HL-60 (cell line): ENCODE results near the gene TXNRD3.

ENCODE experiments used
- DNase-seq, 2 experiments: peaks; one replicate each; pipeline ENCODE4 v3.0.0-alpha.2; 2010 to 2020; ENCODE audit warnings: low read depth in 1 of 2, low spot score in 1 of 2
- H3K27ac ChIP-seq: fragments of 250-450 bp; sonication (Bioruptor Pico); replicated peaks from 2 replicates; pipeline ENCODE4 v1.5.1; 2020; ENCODE audit warnings: mild to moderate bottlenecking, moderate library complexity
- H3K27me3 ChIP-seq: fragments of 250-450 bp; sonication (Bioruptor Pico); 2 replicates; pipeline ENCODE4 v1.5.1; 2021; ENCODE audit warnings: mild to moderate bottlenecking, moderate library complexity; ENCODE audit not compliant: insufficient read depth, poor library complexity, severe bottlenecking
- H3K4me3 ChIP-seq: replicated peaks from 2 replicates; pipeline ENCODE4 v1.5.1; 2011; ENCODE audit warnings: mild to moderate bottlenecking, control low read depth, low read length; ENCODE audit not compliant: insufficient read depth
- GABPA ChIP-seq: IDR thresholded peaks from 2 replicates; pipeline ENCODE4 v1.6.1; 2012; ENCODE audit warnings: low read depth
- POLR2AphosphoS5 ChIP-seq: IDR thresholded peaks from 2 replicates; pipeline ENCODE4 v1.6.1; 2012; ENCODE audit warnings: low read depth
- SPI1 ChIP-seq: IDR thresholded peaks from 2 replicates; pipeline ENCODE4 v1.6.1; 2012; ENCODE audit warnings: low read depth, mild to moderate bottlenecking, borderline replicate concordance
- TF ChIP-seq, protein P1 (sequence below): IDR thresholded peaks from one replicate; pipeline ENCODE4 v1.5.1; 2011; ENCODE audit warnings: low read length, control low read depth, inconsistent platforms; ENCODE audit not compliant: insufficient read depth
- TF ChIP-seq, protein P2 (sequence below): IDR thresholded peaks from 2 replicates; pipeline ENCODE4 v1.6.1; 2012; ENCODE audit warnings: low read depth; ENCODE audit not compliant: insufficient replicate concordance

Gene TXNRD3

DNA sequence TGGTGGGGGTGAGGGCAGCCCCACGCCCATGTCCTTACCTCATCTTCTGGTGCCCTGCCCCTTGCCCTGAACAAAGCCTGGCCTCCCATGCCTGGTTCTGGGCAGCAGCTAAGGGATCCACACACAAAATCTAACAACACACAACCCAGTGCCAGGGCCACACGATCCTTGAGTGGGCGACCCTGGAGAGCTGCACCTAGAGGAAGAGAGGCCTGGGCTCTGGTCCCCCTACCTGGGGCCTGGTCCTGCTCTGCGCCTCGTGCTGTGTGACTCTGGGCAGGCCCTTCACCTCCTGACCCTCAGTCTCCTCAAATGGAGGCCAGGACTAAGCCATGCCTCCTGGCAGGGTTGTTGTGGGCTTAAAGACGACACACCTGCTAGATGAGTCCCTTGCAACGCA, 76.2 kb downstream of the TXNRD3 start:
- no peak for DNase-seq
- no peak for TF ChIP-seq SPI1
- TF ChIP-seq, protein P1, sequence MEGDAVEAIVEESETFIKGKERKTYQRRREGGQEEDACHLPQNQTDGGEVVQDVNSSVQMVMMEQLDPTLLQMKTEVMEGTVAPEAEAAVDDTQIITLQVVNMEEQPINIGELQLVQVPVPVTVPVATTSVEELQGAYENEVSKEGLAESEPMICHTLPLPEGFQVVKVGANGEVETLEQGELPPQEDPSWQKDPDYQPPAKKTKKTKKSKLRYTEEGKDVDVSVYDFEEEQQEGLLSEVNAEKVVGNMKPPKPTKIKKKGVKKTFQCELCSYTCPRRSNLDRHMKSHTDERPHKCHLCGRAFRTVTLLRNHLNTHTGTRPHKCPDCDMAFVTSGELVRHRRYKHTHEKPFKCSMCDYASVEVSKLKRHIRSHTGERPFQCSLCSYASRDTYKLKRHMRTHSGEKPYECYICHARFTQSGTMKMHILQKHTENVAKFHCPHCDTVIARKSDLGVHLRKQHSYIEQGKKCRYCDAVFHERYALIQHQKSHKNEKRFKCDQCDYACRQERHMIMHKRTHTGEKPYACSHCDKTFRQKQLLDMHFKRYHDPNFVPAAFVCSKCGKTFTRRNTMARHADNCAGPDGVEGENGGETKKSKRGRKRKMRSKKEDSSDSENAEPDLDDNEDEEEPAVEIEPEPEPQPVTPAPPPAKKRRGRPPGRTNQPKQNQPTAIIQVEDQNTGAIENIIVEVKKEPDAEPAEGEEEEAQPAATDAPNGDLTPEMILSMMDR = no peak
- TF ChIP-seq, protein P2, sequence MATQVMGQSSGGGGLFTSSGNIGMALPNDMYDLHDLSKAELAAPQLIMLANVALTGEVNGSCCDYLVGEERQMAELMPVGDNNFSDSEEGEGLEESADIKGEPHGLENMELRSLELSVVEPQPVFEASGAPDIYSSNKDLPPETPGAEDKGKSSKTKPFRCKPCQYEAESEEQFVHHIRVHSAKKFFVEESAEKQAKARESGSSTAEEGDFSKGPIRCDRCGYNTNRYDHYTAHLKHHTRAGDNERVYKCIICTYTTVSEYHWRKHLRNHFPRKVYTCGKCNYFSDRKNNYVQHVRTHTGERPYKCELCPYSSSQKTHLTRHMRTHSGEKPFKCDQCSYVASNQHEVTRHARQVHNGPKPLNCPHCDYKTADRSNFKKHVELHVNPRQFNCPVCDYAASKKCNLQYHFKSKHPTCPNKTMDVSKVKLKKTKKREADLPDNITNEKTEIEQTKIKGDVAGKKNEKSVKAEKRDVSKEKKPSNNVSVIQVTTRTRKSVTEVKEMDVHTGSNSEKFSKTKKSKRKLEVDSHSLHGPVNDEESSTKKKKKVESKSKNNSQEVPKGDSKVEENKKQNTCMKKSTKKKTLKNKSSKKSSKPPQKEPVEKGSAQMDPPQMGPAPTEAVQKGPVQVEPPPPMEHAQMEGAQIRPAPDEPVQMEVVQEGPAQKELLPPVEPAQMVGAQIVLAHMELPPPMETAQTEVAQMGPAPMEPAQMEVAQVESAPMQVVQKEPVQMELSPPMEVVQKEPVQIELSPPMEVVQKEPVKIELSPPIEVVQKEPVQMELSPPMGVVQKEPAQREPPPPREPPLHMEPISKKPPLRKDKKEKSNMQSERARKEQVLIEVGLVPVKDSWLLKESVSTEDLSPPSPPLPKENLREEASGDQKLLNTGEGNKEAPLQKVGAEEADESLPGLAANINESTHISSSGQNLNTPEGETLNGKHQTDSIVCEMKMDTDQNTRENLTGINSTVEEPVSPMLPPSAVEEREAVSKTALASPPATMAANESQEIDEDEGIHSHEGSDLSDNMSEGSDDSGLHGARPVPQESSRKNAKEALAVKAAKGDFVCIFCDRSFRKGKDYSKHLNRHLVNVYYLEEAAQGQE = no peak
- no peak for TF ChIP-seq POLR2AphosphoS5
- TF ChIP-seq GABPA = no peak
- H3K27ac ChIP-seq = no peak overlapping the region
- H3K27me3 ChIP-seq = no peaks in the 10 kb centered on the region
- H3K4me3 ChIP-seq = no peak overlapping the region

DNA sequence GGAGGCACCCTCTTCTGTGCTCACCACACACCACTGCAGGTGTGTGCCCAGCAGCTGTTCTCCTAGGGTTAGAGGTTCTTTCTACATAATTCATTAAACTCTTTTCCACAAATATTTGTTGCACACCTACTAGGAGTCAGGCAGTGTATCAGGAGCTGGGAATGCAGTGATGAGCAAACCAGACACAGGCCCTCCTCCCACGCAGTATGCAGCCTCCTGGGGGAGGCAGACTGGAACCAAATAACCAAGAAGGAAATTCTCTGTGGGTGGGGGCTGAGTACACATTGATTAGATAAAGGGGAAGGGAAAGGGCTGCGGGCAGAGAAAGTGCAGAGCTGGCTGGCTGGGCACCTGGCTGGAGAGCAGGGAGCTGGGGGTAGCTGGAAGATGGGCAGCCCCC, 77.7 kb downstream of the TXNRD3 start:
- no peak for DNase-seq

DNA sequence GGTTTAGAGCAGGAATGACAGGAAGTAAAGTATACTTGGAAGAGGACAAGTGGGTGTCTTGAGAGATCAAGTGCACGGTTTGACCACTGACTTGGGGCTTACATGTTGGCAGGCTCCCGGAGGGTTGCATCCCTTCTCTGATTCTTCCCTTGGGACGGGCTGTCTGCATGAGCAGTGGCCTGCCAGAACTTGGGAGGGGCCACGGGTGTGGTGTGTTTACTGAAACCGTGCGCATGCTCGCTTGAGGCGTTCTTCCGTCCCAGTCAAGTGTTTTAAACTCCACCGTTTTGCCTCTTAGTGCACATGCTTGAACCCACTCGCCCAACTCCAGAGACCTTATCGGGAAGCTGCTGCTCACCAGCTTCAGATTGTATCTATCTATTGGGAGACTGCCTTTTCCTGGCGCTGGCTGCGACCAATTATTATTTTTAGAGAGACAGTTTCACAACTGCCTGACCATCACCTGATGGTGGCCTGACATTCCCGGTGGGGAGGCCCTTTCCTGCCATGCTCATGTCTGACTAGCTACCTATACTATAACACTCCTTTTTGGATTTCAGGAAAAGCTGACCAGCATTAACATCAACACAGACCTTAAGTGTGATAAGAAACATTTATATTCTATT, 81.3 kb downstream of the TXNRD3 start:
- TF ChIP-seq, protein P1 = no peak
- no peak for TF ChIP-seq POLR2AphosphoS5
- no peak for TF ChIP-seq SPI1
- no peak for TF ChIP-seq GABPA
- TF ChIP-seq, protein P2 = no peak
- no peak for DNase-seq
- Histone ChIP-seq H3K27me3 (no peaks in the 10 kb centered on the region), H3K4me3 (no peak overlapping the region), H3K27ac (no peak overlapping the region)

More for the DNA sequence above, 77.7 kb downstream of the TXNRD3 start:
- H3K27ac ChIP-seq = no peak overlapping the region
- H3K27me3 ChIP-seq = no peaks in the 10 kb centered on the region
- TF ChIP-seq POLR2AphosphoS5 (no peak), SPI1 (no peak), GABPA (no peak)
- TF ChIP-seq, protein P1 = no peak
- TF ChIP-seq, protein P2 = no peak
- no peak overlapping the region for H3K4me3 ChIP-seq
